Measurements from ENCODE around the gene PTH2. TPM values are rescaled to one million over a fixed set of nuclear protein-coding genes. Genes with fewer than 3 reads are reported as not detected.
"Not testable (repeated sequence)": the region's sequence is repeated elsewhere in the genome, so short reads cannot be mapped to it uniquely, and the experiment has no call there.

PTH2 gene
- polyA plus RNA-seq, 3 donors: not detected

DNA sequence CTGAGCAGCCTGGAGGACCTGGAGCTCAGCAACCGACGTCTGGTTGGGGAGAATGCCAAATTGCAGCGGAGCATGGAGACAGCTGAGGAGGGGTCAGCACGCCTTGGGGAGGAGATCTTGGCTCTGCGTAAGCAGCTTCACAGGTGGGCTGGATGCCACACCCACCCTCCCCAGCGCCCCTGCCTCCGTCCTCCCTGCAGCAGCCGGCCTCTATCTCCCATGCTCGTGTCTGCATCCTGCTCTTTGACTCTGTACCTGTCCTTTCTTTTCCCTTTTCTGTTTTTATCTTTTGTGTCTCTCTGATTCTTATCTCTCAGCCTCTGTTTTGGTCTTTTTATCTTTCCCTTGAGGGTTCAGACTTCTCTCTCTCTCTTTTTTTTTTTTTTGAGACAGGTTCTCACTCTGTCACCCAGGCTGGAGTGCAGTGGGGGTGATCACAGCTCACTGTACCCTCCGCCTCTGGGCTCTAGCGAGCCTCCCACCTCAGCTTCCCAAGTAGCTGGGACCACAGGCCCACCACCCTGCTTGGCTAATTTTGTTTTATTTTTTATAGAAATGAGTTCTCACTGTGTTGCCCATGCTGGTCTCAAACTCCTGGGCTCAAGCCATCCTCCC, 25.1 kb downstream of the PTH2 start:
- H3K27ac ChIP-seq (ENCODE audit: low read depth, low read length): no peak overlapping the region
- 73 to 85% (median 76%) methylated on average over 11 of the region's 11 CpGs for WGBS, 3 donors

DNA sequence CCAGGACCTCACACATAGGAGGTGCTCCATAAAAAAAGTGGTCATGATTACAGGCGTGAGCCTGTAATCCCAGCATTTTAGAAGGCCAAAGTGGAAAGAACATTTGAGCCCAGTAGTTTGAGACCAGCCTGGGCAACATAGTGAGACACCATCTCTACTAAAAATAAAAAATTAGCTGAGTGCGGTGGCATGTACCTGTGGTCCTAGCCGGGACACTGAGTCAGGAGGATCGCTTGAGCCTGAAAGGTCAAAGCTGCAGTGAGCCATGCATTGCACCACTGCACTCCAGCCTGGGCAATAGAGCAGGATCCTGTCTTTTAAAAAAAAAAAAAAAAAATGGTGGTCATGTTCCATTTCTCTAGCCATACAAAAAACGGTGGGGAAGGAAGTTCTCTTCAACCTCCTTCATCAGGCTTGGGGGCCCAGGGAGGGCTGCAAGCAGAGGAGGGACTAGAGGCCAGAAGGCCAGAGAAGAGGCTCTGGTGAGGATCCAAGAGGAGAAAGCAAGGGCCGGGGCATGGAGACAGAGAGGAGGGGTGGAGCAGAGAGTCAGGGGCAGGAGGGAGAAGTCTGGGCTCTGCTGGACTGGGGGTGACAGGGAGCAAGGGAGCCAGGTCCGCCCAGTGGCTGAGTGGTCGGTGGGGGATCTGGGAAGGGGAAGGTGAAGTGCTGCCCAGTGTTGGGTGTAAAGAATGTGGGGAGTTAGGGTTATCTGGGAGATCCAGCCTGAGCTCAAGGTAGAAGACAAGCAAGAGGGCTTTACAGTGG, 26.3 kb downstream of the PTH2 start:
- H3K27ac ChIP-seq (ENCODE audit: low read depth, low read length): no peak overlapping the region
- WGBS, 3 donors: 77 to 85% (median 79%) methylated on average over 8 of the region's 8 CpGs

DNA sequence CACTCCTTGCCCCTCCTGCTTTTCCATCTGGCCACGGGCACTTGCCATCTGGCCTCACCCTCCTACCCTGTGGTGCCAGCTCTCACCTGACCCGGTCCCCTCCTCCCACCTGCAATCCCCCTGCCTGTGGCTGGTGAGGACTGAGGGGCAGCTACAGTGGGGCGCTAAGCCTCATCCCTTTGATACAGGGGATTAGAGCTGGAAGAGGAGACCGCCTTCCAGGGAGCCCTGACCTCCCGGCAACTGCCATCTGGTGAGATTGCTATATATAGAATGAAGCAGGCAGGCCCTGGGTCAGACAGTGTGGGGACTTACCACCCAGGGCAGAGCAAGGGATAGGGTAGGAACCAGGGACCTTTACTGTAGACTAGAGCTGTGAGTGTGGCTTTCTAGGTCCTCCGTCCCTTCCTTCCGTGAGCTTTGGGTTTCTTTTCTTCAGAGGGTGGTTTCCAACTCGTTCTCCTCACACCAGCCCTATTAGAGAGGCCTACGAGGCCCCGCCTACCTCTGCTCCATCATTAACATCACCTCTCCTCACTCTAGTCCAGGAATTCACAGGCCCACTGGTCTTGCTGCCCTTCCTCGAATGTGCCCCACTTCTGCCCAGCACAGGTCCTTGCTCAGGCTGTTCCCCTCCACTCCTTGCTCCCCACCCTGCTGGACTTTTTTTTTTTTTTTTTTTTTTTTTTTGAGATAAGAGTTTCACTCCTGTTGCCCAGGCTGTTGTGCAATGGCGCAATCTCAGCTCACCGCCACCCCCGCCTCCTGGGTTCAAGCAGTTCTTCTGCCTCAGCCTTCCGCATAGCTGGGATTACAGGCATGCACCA, 27.4 kb downstream of the PTH2 start:
- no peak overlapping the region for H3K27ac ChIP-seq (ENCODE audit: low read depth, low read length)
- 74 to 80% (median 79%) methylated on average over 15 of the region's 15 CpGs for WGBS, 3 donors

DNA sequence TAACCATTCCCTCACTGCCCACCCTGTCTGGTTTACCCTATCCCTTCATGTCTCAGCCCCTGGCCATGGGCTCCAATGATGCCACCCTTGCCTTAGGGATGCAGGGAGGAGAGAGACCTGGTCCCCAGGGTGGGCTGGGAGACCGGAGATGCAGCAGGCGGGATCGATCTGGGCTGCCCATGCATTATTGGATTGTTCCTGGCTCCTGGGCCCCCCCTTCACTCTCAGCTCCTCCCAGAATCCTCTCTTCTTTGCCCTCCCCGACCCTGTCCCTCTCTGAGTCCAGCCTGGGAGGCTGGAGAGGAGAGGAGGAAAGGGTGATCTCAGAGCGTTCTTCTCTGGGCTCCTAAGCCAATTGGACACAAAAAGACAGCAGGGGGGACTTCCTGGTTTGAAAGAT, 29.4 kb downstream of the PTH2 start:
- H3K27ac ChIP-seq (ENCODE audit: low read depth, low read length): no peak overlapping the region
- 45 to 62% (median 61%) methylated on average over 4 to 5 of the region's 5 CpGs for WGBS, 3 donors

DNA sequence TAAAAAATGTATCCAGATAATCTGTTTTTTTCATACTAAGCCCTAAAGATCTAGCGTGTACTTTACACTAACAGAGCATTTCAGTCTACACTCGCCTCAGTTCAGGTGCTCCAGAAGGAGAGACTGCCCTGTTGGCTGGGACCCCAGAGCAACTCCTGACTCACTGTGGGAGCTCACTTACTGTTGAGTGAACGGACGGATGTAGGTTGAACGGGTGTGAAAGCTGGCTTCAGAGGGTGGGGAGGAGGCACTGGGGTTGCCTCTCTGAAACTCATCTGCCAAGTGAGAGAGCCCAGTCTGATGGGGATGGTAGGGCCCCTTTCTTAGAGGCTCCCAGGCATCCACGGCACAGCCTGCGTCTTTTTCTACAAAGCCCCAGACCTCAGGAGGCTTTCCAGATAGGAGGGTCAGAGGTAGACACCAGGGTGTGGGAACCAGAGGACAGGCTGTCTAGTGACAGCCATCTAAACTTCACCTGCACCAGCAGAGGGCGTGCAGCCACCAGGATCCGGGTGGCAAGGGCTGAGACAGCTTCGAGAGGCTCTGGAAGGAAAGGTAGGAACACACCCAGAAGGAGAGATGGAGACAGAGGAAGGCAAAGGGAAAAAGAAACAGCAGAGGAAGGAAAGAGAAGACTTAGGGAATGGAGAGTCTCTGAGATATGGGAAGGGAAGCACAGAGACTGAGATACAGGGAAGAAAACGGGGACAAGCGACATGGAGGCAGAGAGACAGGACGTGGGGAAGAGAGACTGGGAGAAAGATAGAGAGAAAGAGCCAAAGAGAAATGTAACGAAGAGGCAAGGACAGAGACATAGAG, 31.5 kb downstream of the PTH2 start:
- H3K27ac ChIP-seq (ENCODE audit: low read depth, low read length): no peak overlapping the region
- 22 to 27% (median 26%) methylated on average over 13 to 14 of the region's 14 CpGs for WGBS, 3 donors

DNA sequence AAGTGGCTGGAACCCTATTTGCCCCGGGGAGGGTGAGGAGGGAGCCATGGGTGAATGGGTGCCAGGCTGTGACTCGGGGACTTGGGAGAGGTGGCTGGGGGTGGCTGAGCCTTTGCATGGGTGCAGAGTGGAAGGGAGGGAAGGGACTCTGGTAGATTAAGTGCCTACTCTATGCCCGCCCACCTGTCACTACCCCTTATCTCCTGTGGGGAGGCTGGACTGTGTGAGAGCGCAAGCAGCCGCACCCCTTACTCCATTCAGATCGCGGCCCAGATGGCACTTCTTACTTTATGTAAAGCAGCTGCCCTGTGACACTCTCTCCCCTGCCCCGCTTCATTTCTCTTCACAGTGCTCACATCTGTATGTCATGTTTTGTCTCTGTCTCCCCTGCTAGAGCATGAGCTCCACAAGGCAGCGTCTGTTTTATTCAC, 32.3 kb downstream of the PTH2 start:
- whole genome bisulfite sequencing, 3 donors: 22 to 63% (median 57%) methylated on average over 9 of the region's 9 CpGs

DNA sequence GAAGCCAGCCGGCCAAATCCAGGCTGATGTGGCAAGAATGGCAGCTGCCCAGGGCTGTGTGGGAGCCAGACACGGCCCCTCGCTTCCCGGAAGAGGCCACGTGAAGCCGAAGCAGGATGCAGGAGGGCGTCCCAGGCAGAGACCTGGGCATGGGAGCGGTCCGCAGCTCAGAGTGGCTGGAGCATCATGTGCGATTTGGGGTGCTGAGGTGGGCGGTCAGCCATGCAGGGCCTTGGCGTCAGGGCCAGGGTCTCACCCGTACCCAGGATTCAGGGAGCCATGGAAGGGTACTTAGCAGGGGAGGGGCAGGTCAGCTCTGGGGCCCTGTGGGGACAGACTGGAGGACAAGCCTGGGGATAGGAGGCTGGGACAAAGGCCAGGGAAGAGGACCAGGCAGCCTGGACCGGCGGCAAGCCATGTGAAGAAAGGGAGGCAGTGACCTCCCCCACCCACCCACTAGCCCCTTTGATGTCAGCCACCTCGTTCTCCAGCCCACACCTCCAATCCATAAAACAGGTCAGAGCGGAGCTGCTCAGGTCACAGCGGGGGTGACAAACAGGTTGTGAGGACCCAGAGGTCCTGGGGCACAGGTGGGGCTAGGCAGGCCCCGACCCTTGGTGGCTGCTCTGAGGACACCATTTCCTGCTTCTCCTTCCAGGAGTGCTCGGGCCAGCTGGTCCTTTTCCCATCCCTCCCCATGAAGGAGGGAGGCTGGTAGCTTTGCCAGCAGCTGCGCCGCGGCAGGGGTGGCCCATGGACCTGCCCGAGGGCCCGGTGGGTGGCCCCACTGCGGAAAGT, 32.9 kb downstream of the PTH2 start:
- 48 to 74% (median 70%) methylated on average over 24 to 26 of the region's 26 CpGs for WGBS, 3 donors
- no peak overlapping the region for H3K27ac ChIP-seq (ENCODE audit: low read depth, low read length)

More for the DNA sequence above, 32.3 kb downstream of the PTH2 start:
- H3K27ac ChIP-seq (ENCODE audit: low read depth, low read length): no peak overlapping the region

DNA sequence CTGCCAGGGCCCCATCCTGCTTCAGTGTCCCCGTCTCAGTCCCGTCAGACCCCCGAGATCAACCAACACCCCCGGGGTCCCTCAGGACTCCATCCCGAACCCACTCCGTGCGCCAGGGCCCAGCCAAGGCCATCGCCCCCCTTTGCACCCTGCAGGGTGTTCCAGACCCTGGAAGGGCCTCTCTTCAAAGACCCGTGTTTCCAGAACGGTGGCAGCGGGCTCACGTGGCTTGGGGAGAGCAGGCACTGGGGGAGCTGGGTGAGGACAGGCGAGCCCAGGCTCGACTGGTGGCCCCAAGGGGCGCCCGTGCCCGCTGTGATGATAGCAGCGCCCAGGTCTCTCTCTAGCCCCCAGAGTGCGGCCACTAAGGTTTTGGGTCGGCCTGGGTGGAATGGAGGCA, 33.8 kb downstream of the PTH2 start:
- WGBS, 3 donors: 90% methylated on average over 20 of the region's 20 CpGs

DNA sequence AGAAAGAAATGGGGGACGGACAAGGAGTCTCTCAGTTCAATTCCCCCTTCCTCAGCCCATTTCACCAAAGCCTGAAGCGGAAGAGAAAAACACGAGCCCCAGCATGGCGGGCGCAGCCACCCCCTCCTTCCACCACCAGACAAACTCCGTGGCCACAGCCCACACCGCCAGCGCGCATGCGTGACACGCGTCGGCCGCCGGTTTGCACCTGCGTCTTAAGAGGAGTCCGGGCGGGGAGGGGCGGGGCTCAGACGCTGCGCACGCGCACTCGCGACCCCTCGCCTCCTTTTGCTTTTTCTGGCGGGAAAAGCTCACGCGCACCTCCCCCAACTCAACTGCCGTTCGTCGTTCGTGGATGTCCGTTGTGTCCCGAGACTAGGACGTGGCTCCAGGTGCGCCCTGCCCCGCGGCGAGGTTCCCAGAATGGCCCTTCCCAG, 35.3 kb downstream of the PTH2 start, which contains the start of gene KASH5:
KASH5 (plus strand) TSS at position 314 of the 437 bp plus-strand sequence. CDS start 2,635 bp downstream, outside the sequence.
- WGBS, 3 donors: 36 to 52% (median 50%) methylated on average over 40 of the region's 40 CpGs
- no peak within 1 kb of the TSS for H3K27ac ChIP-seq (ENCODE audit: low read depth, low read length)

More for the DNA sequence above, 33.8 kb downstream of the PTH2 start:
- H3K27ac ChIP-seq (ENCODE audit: low read depth, low read length): no peak overlapping the region

DNA sequence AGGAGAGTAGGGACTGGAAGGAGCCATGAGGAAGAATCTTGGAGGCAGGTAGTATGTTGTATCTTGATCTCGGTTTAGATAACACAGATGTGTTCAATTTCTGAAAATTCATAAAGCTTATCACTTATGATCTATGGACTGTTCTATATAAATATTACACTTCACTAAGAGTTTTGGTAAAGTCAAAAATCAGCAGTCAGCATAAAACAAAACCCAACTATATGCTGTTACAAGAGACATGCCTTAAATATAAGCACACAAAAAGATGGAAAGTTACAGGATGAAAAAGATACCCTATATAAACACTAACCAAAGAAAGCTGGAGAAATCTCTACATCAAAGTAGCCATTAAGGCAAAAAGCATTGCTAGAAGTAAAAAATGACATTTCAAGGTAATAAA, 39.6 kb downstream of the PTH2 start:
- H3K27ac ChIP-seq (ENCODE audit: low read depth, low read length): no peak overlapping the region
- WGBS, 3 donors: 45 to 96% (median 56%) methylated on average over 1 of the region's 1 CpG

DNA sequence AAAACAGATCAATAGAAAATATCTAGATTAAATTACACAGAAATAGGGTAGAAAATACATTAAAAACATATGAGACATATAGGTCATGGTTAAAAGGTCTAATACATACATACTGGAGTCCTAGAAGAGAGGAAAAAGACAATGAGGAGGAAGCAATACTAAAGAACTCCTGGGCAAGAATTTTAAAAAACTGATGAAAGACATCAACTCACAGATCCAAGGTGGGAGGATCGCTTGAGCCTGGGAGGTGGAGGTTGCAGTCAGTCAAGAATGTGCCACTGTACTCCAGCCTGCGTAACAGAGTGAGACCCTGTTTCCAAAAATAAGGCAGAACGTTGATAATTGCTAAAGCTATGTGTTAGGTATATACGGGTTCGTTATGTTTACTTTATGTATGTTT, 40.6 kb downstream of the PTH2 start:
- 91 to 94% (median 93%) methylated on average over 5 of the region's 5 CpGs for WGBS, 3 donors
- no peak overlapping the region for H3K27ac ChIP-seq (ENCODE audit: low read depth, low read length)

DNA sequence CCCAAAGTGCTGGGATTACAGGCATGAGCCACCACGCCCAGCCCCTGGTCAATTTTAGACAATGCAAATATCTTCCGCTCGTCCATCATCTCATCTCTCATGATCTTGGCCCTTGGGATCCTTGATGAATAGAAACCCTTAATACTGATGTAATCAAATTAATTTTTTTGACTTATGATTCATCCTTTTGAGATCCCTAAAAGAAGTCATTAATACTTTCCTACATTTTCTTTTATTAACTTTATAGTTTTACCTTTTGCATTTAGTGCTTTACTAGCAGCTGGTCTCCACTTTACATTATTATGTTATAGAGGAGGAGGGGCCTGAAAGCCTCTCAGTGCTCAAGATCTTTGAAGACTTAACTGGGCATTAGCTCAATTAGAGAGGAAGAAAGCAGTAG, 42.9 kb downstream of the PTH2 start:
- H3K27ac ChIP-seq (ENCODE audit: low read depth, low read length): no peak overlapping the region
- WGBS, 3 donors: 92 to 98% (median 95%) methylated on average over 3 of the region's 3 CpGs

DNA sequence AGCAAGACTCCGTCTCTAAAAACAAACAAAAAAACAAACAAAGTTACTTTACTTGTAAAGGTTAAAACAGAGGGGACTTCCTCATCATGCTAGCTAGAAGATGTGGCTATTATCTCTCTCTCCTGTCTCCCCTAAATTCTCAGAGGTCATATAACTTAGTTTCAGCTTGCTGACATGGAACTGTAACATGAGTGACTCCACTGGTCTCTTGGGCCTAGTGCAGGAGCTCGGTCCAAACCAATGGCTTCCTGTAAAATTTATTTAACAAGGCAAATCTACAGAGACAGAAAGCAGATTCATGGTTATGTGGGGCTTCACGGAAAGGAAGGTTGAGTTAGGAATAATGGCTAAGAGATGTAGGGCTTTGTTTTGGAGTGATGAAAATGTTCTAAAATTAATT, 44.7 kb downstream of the PTH2 start:
- no peak overlapping the region for H3K27ac ChIP-seq (ENCODE audit: low read depth, low read length)
- 61 to 75% (median 69%) methylated on average over 3 of the region's 3 CpGs for WGBS, 3 donors

DNA sequence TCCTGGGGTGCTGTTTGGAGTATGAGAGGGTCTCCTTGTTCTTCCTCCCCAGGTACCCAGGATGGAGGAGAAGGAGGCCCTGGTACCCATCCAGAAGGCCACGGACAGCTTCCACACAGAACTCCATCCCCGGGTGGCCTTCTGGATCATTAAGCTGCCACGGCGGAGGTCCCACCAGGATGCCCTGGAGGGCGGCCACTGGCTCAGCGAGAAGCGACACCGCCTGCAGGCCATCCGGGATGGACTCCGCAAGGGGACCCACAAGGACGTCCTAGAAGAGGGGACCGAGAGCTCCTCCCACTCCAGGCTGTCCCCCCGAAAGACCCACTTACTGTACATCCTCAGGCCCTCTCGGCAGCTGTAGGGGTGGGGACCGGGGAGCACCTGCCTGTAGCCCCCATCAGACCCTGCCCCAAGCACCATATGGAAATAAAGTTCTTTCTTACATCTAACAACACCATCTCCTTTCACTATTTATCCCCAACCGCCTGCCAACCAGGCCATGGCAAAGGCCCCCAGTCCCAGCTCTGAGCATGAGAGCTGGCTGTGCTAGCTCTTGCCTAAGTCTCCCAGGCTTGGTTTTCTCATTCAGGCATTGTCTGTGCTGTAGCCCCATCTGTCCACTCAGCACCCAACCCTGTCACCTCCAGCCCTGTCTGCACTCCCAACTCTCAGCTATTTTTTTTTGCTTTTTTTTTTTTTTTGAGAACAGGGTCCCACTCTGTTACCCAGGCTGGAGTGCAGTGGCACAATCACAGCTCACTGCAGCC, 48.4 kb downstream of the PTH2 start:
- WGBS, 3 donors: 84 to 92% (median 88%) methylated on average over 16 of the region's 16 CpGs

DNA sequence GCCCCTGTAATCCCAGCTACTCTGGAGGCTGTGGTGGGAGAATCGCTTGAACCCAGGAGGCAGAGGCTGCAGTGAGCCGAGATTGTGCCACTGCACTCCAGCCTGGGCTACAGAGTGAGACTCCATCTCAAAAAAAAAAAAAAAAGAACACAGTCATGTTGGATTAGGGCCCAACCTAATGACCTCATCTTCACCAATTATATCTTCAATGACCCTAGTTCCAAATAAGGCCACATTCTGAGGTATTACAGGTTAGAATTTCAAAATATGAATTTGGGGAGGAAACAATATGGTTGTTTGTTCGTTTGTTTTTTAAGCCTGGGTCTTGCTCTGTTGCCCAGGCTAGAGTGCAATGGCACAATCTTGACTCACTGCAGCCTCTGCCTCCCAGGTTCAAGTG, 50.1 kb downstream of the PTH2 start:
- not testable (repeated sequence) for H3K27ac ChIP-seq (ENCODE audit: low read depth, low read length)
- 80 to 88% (median 86%) methylated on average over 3 of the region's 3 CpGs for WGBS, 3 donors

More for the DNA sequence above, 48.4 kb downstream of the PTH2 start:
- H3K27ac ChIP-seq (ENCODE audit: low read depth, low read length): no peak overlapping the region
